ENCODE data around the gene HOXD3. TPM values are rescaled to one million over a fixed set of nuclear protein-coding genes. Genes with fewer than 3 reads are reported as not detected.

HOXD3 gene
- total and polyA plus RNA-seq, 9 of the 15 experiments (the other 6 are each of a cell fraction or from before 2014, with no cell fraction given) = not detected

DNA sequence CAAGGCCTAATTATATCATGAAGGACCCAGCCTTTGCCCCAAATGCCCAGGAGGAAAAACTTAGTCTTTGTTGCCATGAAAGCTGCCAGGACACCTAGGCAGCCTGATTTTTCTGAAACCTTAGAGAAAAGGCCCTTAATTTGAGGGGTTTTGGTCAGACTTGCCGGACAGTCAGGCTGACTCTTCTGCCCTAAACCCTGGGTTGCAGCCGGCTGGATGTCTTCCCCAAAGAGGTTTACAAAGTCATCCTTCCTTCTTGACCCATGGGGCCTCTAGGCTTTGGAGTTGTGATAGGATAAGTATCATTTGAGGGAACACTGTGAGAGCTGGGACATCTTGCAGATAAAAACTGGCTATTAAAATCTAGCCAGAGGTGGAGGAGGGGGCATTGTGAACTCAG lies 28.9 kb downstream of the HOXD3 start:
- Histone ChIP-seq H3K9me3 (replicated peaks; ENCODE audit: control insufficient read depth, insufficient read depth, low read depth, low read length) (no peaks in the 10 kb centered on the region), H3K36me3 (ENCODE audit: control insufficient read depth, insufficient read depth, low read length) (no peaks in the 10 kb centered on the region), H3K79me2 (ENCODE audit: control insufficient read depth, insufficient read depth, low read length) (no peaks in the 10 kb centered on the region), H3K27ac (ENCODE audit: extremely low read depth, low read depth, low read length) (no peak overlapping the region), H3K4me1 (replicated peaks in 1 of 2; ENCODE audit: control insufficient read depth in 2 of 2, insufficient read depth in 2 of 2, low read length in 2 of 2) (peaks cover 0 to 13% of the 10 kb centered on the region in 2 experiments; a peak in 2 of 5 replicates), H4K20me1 (replicated peaks; ENCODE audit: control insufficient read depth, insufficient read depth, low read length) (no peaks in the 10 kb centered on the region), H3K4me2 (ENCODE audit: insufficient read depth, low read length) (no peak overlapping the region), H3K27me3 (ENCODE audit: control insufficient read depth in 2 of 2, insufficient read depth in 2 of 2, low read length in 2 of 2) (peaks cover 41 to 59% of the 10 kb centered on the region in 2 experiments), H3K9me1 (ENCODE audit: control insufficient read depth, insufficient read depth, low read length) (no peaks in the 10 kb centered on the region), H3K4me3 (no peak overlapping the region), H3K9ac (ENCODE audit: insufficient read depth in 1 of 2, low read depth in 2 of 2, low read length in 2 of 2) (no peak overlapping the region), H2AFZ (ENCODE audit: low read depth, low read length) (no peak overlapping the region)
- in situ Hi-C loops (cut with MboI) (no loop called here), intact Hi-C loops (cut with micrococcal nuclease) (no loop called here)
- FAIRE-seq (no peak), ATAC-seq (no peak), DNase-seq (ENCODE audit: extremely low read depth in 1 of 4, low spot score in 3 of 4) (no peak)
- CTCF ChIA-PET (ENCODE audit: low intra/inter-chr PET ratio) = no interaction called here
- POLR2A ChIA-PET = interaction anchor here (0.6 to 1.8 kb wide), 4 partner anchors 8 to 1494 kb away, joined by 3 to 4 read pairs (median 3); no protein-coding TSS in a partner anchor
- TF ChIP-seq PRPF4 (IDR thresholded peaks at IDR 0.05; ENCODE audit: insufficient read depth, low read depth, low read length, poor library complexity, severe bottlenecking) = no peak
- TF ChIP-seq CTCFL (IDR thresholded peaks at IDR 0.05; ENCODE audit: borderline replicate concordance, insufficient read depth, low read depth, low read length, poor library complexity, severe bottlenecking) = no peak
- BruUV-seq (replicated peaks) = no TSS peak
- 0% methylated on average over 2 of the region's 2 CpGs for WGBS (ENCODE audit: insufficient coverage, low coverage, missing lambda C conversion rate)

Data from K562 (cell line).